NCI-H1694 (cell line): ENCODE measurements around the gene PSMA8.
"Not testable (repeated sequence)": the region's sequence is repeated elsewhere in the genome, so short reads cannot be mapped to it uniquely, and the experiment has no call there.

ENCODE experiments used
- DNase-seq: peaks from one replicate; lab custom pipeline; 2025; lab: John Stamatoyannopoulos, UW

PSMA8 gene

DNA sequence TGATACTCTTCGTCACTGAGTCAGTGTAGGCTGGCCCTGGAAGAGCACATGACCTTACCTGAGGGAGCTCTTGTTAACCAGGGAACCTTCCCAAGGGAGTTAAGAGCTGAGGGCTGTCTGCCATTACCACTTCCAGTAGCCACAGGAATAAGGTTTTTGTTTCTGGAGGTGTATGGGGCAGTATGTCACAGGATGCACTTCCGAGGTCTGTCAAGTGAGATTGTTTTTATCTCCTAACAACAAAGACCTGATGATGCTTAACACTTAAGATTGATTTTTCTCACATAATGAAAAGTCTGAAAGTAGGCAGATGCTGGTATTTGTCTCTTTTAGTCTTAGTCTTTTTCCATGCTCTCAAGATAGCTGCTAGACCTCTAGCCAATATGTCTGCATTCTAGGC is 41.8 kb downstream of the PSMA8 start:
- no peak for DNase-seq

GRCh38 chr18:26176134-26176533 is 42.5 kb downstream of the PSMA8 start:
- DNase-seq, result no peak

- no peak for DNase-seq
Observed at GRCh38 chr18:26181343-26181826, 47.7 kb downstream of the PSMA8 start.

DNA sequence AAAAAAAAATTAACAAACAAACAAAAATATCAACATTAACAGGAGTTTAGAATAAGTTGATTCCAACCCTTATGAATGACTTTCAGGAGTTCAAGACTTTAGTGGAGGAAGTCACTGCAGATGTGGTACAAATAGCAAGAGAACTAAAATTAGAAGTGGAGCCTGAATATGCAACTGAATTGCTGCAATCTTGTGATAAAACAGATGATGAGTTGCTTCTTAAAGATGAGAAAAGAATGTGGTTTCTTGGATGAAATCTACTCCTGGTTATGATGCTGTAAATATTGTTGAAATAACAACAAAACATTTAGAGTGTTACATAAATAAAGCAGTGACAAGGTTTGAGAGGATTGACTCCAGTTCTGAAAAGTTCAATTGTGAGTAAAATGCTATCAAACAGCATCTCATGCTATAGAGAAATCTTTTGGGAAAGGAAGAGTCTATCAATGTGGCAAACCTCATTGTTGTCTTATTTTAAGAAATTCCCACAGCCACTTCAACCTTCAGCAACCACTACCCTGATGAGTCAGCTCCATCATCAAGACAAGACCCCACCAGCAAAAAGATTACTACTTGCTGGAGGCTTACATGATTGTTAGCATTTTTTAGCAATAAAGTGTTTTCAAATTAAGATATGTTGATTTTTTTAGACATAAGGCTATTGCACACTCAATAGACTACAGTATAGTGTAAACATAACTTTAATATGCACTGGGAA is 49.9 kb downstream of the PSMA8 start:
- DNase-seq, result no peak

DNA sequence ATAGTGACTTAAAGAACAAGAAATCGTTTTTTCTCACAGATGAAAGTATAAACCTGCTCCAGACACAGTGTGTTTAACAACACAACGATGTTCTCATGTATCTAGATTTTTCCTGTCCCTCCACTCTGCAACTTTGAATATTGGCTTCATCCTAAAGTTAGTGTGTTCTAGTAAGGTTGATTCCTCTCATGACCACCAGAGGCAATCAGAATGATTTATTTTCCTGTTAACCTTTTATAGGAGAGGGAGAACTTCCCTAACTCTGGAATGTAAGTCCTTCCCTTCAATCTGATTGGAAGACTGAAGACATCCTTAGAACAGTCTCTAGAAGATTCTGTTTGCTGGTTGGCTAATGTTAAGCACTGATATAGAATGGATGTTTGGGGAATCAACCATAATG is 51.6 kb downstream of the PSMA8 start:
- no peak for DNase-seq

DNA sequence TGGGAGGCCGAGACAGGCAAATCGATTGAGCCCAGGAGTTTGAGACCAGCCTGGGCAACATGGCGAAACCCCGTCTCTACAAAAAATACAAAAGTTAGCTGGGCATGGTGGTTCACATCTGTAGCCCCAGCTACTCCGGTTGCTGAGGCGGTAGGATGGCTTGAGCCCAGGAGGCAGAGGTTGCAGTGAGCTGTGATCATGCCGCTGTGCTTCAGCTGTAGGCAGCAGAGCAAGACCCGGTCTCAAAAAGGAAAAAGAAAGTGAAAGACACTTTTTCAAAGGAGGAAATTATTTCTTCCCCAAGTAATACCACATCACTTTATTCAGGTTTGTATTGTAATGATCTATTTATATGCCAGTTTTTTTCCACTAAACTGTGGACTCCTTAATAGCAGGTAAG is 56.8 kb downstream of the PSMA8 start:
- no peak for DNase-seq

DNA sequence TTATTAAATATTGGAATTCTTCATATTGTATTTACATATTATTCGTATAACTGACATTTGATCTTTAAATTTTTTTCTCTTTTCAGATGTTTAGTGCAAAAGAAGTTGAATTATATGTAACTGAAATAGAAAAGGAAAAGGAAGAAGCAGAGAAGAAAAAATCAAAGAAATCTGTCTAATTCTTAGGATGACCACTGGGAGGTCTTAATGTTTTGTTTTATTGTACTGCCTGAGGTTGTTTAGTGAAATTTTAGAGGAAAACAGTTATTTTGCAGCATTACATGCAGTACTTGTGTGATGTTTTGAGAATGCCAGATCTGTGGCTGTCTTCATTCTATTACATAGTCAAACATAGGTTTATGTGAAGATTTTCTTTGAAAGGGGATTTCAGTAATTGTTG is 58.6 kb downstream of the PSMA8 start:
- no peak for DNase-seq

DNA sequence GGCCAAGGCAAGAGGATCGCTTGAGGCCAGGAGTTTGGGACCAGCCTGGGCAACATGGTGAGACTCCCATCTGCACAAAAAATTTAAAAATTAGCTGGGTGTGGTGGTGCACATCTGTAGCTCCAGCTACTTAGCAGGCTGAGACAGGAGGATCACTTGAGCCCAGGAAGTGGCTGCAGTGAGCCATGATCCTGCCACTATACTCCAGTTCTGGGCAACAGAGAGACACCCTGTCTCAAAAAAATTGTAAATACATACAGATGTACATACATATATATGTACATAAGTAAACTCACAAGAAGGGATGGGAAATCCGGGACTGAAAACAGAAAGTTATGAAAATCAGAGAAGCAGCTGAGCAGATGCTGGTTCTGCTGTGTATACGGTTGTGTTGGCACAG is 62.9 kb downstream of the PSMA8 start:
- no peak for DNase-seq

DNA sequence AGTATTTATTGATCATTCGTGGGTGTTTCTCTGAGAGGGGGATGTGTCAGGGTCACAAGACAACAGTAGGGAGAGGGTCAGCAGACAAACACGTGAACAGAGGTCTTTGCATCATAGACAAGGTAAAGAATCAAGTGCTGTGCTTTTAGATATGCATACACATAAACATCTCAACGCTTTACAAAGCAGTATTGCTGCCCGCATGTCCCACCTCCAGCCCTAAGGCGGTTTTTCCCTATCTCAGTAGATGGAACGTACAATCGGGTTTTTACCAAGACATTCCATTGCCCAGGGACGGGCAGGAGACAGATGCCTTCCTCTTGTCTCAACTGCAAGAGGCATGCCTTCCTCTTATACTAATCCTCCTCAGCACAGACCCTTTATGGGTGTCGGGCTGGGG is 68.3 kb downstream of the PSMA8 start:
- not testable (repeated sequence) for DNase-seq

GRCh38 chr18:26205318-26205717 is 71.6 kb downstream of the PSMA8 start:
- DNase-seq, result no peak

DNA sequence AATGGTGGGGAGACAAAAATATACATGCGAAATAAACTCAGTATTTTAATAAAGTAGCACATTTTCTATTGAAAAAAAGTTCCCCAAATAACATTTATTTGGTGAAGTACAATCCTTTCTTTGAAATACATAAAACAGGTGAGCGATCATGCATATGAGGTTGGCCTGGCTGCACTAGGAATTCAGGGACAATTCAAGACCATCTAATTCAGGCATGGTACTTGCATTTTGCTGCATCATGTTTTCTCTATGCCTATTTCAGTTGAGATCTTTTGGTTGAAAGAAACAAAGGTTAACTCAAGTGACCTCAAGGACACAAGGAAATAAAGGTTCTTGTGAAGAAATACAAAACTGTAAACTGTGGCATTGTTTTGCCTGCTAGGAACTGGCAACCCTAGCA is 72.8 kb downstream of the PSMA8 start:
- DNase-seq, result no peak

GRCh38 chr18:26207937-26208336 is 74.3 kb downstream of the PSMA8 start:
- DNase-seq, result no peak

GRCh38 chr18:26208977-26209376 is 75.3 kb downstream of the PSMA8 start:
- DNase-seq, result no peak

GRCh38 chr18:26210147-26210546 is 76.5 kb downstream of the PSMA8 start:
- DNase-seq, result no peak

- DNase-seq, result no peak
Observed at GRCh38 chr18:26215247-26215970, 81.7 kb downstream of the PSMA8 start.

- DNase-seq, result no peak
Observed at GRCh38 chr18:26225022-26225693, 91.5 kb downstream of the PSMA8 start.

DNA sequence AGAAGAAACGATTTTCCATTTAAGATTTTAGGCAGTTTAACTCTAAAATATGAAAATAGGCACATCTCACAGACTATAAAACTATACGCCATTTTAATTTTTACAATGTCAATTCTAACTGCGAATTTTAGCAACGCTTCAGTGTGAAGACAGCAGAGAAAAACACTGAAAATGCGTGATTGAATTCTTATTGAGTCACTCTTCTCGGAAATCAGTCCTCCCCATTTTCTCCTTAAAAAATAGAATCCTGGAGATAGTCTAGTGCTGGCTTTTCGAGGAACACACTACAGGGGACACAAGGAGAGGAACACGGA is 92.2 kb downstream of the PSMA8 start:
- no peak for DNase-seq

DNA sequence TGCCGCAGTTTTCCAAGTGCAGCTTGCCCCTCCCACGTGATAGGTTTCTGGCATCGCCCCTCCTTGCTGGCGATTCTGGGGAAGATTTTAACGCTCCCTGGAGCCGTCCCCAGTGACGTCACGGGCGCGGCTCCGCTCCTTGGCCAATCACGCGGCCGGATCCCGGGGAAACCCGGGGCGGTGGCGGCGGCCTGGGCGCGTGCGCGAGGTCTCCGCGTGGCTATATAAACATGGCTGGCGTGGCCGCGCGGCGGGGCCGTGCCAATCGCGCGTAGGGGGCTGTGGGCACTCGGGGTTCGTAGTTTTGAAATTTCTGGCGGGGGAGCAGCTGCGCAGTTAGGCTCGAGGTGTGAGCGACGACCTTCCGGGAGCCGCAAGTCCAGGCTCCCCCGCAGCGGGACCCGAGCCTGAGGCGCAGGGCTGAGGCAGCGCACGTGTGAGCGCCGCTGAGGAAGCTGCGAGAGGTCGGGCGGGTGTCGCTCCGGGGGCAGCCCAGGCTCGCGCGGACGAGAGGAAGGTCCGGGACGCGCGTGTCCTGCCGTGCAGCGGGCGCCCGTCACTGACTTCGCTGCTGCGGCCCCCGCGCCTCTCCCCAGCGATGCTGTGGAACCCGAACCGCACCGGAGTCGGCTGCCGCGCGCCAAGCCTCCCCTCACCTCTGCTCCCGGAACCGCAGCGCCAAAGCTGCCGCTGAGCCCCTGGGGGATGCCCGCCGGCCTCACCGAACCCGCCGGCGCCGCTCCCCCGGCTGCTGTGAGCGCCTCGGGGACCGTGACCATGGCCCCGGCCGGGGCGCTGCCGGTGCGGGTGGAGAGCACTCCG is 92.8 kb downstream of the PSMA8 start, which contains the start of gene TAF4B:
TSS of gene TAF4B (plus strand) at position 217 of the 822 bp plus-strand sequence. CDS start at position 706, 489 bp downstream.
- peak; percentile 40 for DNase-seq

DNA sequence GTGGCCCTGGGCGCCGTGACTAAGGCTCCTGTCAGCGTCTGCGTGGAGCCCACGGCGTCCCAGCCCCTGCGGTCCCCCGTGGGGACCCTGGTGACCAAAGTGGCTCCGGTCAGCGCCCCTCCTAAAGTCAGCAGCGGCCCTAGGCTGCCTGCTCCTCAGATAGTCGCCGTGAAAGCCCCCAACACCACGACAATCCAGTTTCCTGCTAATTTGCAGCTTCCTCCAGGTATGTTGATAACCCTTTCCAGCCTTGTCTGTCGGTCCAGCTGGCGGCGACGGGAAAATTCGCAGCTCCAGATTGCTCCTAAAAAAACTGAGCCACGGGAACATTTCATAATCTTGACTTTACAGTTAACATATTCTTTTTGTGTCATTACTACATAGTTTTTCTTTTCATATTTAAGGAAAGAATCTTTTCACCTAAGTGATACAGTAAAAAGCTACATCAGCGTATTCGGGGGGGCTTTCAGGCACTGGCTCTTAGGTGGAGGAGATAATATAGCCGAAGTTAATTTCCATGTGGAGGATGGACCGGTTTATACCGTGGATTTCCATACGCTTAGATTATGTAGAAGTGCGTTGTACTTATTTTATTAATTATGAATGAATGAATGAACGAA is 93.5 kb downstream of the PSMA8 start:
- DNase-seq, result no peak

DNA sequence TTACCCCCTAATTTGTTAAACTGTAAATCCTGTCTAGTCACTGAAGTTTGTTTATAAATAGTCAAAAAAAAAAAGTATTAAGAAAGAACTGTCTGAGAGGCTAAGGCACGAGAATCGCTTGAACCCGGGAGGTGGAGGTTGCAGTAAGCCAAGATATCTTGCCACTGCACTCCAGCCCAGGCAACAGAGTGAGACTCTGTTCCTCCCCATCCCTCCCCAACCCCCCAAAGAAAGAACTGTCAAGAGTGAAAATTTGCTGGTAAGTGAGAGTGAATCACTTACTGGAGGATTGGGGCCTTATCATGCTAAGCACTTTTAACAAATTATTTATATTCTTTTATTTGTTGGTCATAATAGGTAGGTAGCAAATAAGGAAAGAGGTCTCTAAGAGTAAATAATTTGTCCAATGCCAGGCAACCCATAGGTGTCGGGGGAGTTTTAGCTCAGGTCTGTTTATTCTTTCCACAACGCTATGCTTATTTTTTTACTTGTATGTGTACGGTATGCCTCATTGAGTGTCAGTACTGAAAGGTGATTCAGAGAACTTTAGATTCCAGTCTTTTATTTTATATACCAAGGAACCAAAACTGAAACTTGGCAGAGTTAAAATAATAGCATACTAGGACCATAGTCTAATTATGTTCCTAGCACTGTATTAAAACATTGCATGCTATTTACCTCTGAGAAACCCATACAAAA is 95.0 kb downstream of the PSMA8 start:
- no peak for DNase-seq

- no peak for DNase-seq
Observed at GRCh38 chr18:26230497-26230896, 96.8 kb downstream of the PSMA8 start.
